Measurements from ENCODE around the gene UNC13D.
A peak's percentile ranks its signal among the peaks of the same experiment; 100 is the strongest.

UNC13D gene

DNA sequence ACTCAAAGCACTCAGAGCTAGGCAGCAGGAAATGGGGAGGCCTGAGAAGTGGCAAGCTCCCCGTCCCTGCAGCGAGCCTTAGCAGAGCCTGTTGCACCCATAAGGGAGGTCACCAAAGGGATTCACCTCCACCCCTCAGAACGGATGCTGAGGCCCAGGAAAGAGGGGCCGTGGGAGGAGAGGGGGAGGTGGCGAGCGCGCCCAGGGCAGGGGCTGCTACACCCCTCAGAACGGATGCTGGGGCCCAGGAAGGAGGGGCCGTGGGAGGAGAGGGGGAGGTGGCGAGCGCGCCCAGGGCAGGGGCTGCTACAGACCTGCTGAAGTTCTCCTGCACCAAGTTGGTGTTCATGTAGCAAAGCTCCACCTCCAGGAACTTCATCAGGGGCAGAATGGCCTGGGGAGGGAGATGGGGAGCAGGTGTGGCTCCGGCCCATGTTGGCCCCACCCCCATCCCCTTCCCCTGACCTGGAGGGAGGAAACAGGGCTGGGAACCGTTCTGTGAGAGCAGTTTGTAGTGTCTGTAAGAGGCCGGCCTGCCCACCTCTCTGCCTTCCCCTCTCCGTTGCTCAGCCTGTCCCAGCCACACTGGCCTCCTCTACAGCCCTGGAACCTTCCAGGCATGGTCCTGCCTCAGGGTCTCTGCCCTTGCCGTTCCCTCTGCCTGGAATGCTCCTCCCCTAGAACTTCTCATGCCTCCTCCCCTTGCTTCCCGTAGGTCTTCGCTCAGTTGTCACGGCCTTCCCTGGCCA, 11.4 kb downstream of the UNC13D start:
- no peak for DNase-seq

DNA sequence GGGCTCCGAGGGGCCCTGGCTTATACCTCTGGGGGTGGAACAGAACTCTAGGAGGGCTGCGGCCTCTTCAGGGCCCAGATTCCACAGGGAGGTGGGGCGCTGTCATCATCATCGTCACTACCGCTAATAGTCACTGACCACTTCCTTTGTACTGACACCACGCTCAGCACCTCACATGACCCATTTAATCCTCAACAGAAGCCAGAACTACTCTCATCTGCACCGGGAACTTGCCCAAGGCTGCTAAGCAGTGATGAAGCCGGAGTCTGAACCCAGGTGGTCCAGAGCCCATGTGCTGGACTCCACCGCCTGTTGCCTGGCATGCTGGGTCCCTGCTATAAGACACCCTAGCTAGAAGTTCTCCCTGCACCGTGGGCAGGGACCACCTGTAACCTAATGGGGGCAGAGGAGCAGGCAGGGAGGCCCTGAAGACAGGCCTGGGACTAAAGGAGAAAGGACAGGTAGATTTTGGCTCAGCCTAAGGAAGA, 12.0 kb downstream of the UNC13D start:
- DNase-seq, result no peak

DNA sequence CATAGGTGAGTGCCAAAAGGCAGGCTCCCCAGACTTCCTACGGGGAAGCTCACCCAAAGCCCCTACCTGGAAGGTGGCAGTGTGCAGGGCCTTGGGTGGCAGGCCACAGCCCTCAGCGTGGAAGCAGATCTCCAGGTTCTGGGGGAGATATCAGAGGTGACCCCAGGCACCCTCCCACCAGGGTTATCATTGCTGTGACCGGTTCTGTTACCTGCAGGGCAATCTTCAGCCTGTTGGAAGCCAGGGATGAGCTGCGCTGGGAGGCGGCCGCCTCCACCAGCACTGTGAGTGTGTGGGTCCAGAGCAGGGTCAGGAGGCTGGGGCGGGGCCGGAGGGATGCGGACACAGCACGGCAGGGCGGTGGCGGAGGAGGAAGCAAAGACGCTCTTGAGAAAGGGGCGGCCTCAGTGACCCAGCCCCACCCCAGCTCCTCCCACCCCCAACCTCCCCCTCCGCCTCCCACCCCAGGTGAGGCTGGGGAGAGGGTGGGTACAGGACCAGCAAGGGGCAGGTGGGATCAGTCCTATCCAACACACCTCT, 13.1 kb downstream of the UNC13D start:
- DNase-seq, result no peak

DNA sequence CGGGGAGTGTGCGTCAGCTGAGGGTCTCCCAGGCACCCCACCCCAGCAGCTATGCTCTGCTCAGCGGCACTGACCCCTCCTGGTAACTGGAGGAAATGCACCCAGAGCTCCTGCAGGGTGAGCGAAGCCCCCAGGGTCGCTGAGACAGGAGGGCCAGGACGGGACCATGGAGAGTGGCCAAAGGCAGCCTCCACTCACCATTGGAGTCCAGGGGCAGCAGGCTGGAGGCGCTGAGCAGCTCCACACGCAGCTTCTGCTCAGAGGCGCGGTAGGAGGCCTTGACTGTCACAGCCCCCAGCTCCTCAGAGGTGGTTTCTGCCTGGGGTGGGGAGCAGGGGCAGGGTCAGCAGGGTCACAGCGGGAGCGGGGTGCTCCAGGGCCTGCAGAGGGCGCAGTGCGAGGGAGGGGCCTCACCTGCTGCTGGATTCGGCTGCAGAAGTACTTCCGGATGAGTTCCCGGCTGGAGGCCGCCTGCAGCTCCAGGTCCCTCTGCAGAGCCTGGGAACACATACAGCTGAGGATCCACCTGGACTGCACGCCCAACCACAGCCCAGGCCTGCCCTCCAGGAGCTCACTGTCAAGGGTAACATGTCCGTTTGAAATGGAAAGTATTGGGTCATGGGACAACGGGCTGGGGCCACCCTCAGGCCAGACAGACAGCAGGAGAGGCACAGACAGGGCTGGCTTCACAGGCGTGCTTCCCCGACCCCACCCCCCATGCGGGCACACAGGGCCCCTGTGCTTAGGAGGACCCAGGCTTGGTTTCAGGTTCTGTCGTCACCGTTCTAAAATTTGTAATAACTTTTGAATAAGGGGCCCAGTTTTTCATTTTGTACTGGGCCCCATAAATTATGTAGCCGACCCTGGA, 13.8 kb downstream of the UNC13D start:
- no peak for DNase-seq

DNA sequence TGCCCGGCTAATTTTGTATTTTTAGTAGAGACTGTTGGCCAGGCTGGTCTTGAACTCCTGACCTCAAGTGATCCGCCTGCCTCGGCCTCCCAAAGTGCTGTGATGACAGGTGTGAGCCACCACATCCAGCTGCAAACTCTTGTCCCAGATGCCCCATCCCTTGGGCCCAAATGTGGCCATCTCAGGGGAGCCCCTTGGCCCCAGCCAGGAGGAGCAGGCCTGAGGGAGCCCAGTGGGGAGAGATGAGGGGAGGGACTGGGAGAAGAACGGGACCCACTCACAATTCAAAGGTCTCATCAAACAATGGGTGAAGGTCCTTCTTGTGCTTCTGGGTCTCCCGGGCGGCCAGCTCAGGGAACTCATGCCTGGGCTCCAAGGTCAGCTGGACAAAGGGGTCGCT, 14.5 kb downstream of the UNC13D start:
- no peak for DNase-seq

DNA sequence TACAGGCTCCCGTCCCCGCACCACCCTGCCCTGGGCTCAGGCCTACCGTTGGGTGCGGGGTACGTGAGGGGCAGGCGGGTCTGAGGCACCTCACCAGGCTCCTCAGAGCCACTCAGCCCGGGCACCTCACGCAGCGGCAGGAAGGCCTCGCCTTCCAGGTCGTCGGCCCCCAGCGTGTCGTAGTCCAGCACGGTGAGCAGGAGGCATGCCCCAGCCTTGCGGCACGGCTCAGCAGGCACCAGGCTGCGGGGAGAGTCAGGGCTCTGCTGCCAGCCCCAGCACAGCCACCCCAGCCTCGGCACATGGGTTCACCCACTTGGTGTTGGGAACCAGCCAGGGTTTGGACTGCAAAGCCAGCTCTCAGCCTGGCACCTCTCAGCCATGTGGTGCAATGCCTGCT, 15.5 kb downstream of the UNC13D start:
- DNase-seq, result no peak

DNA sequence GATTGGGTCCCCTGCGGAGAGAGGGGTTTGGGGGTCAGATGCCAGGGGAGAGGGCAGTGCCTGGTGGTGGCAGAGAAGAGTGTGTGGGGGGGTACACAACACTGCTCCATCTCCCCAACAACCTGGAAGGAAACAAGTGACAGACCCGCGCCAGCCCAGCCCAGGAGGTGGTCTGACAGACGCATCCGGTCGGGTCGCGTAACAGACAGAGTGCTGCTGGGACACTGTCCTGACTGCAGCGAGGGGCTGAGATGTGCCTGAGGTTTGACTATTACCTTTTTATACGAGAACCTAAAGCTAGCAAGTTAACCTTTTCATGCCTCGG, 16.2 kb downstream of the UNC13D start:
- DNase-seq, result no peak

DNA sequence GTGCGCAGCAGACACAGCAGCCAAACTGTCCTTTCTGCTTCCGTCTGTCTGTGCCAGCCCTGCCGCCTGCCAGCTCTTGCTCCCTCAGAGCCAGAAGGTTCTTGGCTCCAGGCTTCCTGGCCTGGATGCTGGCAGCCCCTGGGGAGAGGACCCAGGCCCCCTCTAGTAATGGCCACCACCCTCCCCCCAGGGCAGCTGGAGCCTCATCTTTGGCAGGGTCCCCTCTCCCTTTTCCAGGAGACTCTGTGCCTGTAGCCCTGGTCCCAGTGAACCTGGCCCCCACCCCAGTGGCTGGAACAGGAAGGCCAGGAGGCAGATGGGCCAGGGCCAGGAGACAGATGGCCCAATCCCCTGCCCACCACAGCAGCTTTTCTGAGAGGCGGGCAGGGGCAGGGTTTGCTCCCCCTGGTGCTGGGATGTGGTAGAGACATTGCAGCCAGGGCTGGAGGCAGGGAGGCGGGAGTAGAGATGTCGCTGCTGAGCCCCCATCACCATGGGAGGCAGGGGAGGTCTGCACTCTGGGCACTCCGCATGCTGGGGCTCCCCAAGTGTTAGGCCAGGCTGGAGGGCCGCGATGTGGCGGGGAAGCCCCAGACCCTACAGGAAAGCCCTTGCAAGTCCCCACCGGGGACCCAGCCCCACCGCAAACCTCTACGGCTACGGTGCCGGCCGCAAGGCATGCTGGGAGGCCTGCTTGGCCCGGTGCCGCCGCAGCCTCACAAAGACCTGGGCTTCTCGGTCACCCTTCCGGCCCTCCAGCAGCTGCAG, 16.7 kb downstream of the UNC13D start:
- DNase-seq, result peak; percentile 83

DNA sequence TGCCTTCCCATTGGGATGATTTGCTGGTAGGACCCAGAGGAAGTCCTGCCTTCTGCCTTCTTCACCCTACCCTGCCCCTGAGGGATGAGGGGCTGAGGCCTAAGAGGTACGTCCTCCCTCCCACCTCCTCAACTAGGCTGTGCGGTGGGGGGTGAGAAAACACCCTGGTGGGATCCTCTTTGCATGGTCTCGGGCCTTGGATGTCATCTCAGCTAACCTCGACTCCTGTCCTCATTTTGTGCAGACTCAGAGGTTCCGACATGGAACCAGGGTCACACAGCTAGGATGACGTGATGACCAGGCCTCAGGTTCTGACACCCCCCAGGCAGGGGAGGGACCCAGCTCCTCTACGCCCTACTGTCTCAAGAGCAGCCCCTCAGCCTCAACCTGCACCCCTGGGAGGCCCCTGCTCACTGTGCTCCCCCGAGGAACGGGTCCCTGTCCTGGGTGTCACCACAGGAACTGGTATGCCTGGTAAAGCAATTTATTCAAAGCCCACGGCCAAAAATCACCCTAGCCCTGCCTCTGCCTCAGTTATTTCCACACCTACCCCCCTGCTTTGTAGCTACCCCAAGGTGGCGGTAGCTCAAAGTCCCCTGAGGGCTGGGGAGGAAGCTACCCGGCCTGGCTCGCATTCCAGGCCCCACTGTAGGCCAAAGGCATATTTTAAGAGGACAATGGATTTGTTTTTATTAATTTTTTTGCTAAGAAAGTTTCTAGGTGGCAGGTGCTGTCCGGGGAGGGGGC, 17.5 kb downstream of the UNC13D start:
- DNase-seq, result no peak

DNA sequence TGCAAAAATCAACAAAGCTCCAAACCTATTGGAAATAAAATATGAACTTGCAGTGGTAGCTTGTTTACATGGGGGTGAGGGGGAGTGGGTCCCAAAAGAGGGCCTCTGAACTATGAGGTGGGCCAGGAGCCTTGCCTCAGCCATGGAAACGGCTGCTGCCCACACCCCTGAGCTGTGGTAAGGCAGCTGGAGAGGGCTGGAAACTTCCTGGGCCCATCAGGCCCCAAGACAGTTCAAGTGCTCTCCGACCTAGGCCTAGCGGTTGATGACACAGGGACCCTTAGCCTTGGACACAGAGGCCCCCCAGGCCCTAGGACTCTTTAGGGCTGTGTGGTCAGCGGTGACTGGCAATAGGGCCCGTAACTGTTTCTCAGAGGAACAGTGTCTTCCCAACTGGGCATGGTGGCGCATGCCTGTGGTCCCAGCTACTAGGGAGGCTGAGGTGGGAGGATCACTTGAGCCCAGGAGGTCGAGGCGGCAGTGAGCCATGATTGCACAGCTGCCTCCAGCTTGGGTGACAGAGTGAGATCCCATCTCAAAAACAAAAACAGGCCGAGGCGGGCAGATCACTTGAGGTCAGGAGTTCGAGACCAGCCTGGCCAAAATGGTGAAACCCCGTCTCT, 18.3 kb downstream of the UNC13D start:
- no peak for DNase-seq

DNA sequence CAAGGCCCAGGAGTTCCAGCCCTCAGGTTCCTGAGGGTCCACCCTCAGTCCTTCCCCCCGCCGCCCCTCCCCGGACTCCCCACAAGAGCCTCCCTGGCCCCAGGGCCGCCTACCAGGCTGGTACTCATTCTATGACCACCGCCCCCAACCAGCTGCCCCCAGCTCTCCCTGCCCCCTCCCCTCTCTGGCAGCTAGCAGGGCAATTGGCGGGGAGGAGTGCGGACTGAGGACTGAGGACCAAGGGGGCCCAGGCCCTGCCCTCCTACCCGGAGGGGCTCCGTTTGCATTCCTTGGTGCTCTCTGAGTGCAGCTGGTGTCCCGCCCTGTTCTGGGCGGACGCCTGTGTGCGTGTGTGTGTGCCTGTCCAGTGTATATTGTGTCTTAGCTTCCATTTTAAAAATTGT, 19.1 kb downstream of the UNC13D start:
- DNase-seq, result no peak

DNA sequence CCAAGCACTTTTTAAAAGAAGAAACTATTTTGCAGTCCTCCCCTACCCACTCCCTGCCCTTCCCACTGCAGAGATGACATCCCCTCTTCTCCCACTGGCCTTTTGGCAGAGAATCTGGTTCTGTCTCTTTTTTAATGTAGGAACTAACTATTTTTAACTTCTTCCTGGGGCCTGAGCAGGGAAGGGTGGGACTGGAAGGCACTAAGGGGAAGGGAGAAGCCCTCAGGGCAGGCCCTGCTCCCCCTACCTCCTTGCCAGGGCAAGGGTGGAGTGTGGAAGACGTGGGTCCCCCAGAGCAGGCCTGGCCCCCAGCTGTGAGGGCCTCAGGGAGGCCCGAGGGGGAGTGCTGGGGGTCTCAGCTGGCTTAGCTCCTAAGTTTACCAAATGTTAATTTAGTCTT, 19.5 kb downstream of the UNC13D start:
- DNase-seq, result no peak

DNA sequence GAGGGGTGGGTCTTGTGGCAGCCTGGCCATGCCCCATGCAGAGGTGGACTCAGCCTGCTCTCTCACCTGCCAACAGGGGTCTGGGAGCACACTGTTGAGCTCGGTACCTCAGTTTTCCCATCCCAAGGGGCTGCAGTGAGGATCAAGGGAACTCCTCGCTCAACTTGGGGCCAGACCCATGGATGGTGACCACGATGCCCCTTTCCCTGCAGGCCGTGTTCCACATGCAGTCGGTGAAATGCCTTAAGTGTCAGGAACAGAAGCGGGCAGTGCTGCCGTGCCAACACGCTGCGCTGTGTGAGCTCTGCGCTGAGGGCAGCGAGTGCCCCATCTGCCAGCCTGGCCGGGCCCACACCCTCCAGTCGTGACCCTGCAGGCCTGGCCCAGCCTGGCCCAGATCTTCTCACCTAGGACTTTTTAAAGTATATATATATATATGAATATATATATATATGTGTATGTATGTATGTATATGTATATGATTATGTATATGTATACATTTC, 20.1 kb downstream of the UNC13D start:
- no peak for DNase-seq

DNA sequence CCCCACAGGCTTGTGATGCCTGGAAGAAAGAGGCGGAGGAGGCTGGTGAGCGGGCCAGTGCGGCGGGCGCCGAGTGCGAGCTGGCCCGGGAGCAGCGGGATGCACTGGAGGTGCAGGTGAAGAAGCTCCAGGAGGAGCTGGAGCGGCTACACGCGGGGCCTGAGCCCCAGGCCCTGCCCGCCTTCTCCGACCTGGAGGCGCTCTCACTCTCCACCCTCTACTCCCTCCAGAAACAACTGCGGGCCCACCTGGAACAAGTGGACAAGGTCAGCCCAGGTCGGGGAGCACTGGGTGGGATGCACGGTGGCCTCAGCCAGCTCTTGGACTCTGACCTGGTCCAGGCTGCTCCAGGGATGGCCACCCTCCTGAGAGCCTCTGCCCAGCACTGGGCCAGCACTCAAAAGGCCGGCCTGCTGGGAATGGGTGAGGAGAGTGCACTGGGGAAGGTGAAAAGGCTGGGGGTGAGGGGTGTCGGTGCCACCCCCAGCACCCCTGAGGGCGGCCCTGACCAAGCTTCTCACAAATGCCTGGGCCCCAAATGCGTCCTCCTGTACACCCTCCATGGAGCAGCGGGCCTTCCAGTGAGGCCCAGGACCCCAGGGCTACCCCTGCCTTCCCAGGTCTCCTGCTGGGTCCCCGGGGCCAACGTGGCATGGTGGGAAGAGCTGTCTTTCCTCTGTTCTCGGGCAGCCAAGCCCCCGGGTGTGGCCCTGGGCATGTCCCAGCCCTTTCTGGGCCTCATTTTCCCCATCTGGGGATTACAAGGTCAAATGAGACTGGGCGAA, 20.8 kb downstream of the UNC13D start:
- no peak for DNase-seq

DNA sequence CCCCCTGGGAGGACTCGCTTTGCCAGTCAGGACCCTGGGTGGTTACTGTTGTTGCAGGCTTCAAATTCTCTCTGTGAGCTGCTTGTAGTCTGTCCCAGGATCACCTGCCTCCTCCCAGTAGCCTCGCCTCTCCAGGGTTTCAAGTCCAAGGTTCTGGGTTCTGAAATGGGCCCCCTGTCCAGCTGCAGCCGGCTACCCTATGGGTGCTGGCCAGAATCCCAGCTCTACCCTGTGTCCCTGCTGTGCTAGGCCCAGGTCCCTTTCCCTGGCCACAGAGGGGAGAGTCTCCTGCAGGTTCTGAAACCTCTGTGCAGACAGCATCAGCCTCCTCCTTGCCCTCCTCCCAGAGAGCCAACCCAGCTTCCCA, 21.4 kb downstream of the UNC13D start:
- no peak for DNase-seq

DNA sequence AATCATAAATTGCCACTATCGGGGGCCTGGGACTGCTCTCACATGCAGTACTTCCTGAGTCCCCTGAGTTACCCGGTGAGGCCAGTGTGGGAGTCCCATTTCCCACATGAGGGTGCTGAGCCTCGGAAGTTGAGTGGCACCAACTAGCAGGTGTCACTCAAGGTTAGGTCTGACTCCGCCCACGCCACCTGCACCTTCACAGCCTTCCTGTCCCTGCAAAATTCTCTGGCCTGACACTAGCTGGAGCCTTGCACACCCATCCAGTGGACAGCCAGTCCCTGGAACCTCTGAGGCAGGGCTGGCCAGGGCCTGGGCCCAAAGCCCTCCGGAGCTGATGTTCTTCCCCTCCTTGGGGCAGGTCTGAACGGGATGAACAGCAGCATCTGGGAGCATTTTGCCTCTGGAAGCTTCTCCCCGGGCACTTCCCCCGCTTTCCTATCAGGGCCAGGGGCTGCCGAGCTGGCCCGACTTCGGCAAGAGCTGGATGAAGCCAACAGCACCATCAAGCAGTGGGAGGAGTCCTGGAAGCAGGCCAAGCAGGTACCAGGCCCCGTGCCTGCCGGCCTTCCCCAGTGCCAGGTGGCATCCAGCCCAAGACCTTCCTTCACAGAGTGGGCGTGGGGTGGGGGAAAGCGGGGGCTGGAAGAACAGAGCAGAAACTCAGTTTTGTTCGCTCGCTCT, 21.9 kb downstream of the UNC13D start:
- DNase-seq, result no peak

DNA sequence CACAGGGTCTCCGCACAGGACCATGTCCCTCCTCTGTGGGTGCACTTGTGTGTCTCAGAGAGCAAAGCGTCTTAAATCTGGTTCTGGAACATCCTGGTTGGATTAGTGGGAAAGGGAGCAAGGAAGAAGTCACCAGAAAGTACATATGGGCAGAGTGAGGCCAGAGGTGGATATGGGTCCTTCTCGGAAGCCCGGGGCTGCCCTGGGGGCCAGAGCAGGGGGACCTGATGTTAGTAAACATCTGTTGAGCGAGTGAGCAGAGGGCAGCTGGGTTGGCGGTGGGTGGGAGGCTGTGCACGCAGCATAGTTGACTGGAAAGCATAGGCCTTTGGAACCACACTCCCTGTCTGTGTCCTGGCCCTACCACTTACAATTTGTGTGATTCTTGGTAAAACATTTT, 22.7 kb downstream of the UNC13D start:
- DNase-seq, result no peak

DNA sequence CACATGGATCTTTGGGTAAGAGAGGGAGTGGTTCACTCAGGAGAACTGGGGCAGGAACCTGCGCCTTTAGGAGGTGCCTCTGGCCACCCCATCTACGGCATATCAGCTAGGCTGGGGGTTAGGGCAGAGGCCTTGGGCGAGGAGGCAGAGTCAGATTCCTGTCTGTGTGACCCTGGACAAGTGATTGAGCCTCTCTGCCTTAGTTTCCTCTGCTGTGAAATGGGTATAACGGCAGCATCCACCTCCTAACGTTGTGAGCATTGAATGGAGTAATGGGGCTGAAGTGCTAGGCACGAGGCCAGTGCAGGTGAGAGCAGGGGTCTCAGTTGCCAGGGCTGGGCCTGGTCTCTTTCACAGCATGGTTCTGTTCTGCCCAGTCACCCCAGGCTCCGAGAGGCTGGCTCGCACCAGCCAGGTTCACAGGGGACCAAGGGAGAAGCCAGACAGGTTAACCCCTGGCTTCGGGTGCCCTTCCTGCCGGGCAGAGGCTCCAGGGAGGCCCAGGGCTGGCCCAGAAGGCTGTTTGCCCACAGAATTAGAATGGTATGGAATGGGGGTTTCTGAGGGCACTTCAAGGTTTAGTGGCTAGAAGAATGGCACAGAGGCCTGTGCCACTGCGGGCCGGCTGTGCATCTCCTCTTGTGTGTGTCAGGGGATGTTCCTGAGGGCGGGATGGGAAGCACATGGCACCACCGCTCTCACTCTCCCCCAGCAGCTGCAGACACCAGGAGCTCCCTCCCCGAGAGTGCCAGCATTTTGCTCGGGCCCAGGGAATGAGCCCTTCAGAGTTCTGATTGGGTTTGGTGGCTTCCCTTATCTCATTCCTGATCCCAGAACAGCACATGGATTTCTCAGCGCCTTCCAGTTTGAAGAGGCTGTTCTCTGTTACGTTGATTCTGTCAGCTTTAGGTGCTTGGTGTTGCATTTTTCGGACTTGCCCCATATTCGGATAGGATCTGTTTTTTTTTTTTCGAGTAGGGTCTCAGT, 23.8 kb downstream of the UNC13D start:
- no peak for DNase-seq

DNA sequence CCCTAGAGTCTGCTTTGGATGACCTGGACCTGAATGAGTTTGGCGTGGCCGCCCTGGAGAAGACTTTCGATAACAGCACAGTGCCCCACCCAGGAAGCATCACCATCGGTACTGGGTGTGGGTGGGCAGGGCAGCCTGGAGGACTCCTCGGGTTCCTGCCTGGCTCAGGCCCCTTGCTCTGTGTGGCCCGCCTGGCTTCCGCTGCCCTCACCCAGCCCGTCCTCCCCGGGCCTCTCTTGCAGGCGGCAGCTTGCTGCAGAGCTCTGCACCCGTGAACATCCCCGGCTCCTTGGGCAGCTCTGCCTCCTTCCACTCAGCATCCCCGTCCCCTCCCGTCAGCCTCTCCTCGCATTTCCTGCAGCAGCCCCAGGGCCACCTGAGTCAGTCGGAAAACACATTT, 24.5 kb downstream of the UNC13D start:
- DNase-seq, result no peak

Data from NCI-H524 treated with DMSO at 0.1 percent for 48 hours (cell line).